ENCODE results near the gene SH2B3. TPM values are rescaled to one million over a fixed set of nuclear protein-coding genes. Genes with fewer than 3 reads are reported as not detected.

SH2B3 gene
- total RNA-seq, 2 experiments from 2014 or later, result 25.8 to 51.3 TPM

DNA sequence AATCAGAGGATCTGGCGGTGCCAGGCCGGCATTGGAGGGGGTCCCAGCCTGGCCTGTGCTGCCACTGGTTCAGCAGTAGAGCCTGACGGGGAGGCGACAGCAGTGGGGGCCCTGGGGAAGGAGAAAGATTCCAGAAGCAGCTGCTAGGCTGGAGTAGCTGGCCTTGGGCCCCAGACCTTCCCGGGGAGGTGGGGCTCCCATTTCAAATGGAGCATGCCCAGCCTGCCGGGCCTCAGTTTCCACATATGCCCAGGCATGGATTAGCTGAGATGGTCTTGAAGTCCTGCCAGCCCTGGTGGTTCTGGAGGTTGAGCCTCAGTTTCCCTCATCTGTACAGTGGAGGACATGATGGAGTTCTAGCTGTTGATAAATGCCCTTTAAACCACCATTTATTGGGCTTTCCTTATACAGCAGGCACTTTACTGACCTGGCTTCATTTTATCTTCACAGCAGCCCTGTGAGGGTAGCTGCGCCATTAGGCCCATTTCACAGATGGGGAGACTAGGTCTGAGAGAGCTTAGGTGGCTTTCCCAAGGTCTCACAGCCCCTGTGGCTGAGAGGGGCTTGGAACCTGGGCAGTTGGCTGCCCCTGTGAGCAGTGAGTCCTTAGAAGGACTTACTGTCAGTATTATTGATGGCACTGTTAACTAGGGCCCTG lies 21.8 kb downstream of the SH2B3 start:
- H3K79me2 ChIP-seq (ENCODE audit: insufficient read depth, low read depth, low read length), result peaks cover 14% of the 10 kb centered on the region
- intact Hi-C loops (cut with micrococcal nuclease; ENCODE audit: unreplicated experiment), result no loop called here
- H3K4me1 ChIP-seq (ENCODE audit: insufficient read depth, low read length, poor library complexity, severe bottlenecking), result peaks cover 37% of the 10 kb centered on the region
- no peak overlapping the region for H3K27ac ChIP-seq (ENCODE audit: low read depth, low read length, poor library complexity, severe bottlenecking)
- no peak overlapping the region for H3K4me2 ChIP-seq (ENCODE audit: low read length)
- H2AFZ ChIP-seq (ENCODE audit: low read length), result no peak overlapping the region
- H3K9me3 ChIP-seq (ENCODE audit: low read length), result no peaks in the 10 kb centered on the region
- CTCF ChIA-PET (ENCODE audit: unreplicated experiment), result interaction anchor here (0.7 kb wide), 1 partner anchor 24 kb away, joined by 3 read pairs; no protein-coding TSS in a partner anchor
- POLR2A ChIA-PET, result interaction anchor here (0.7 kb wide), 1 partner anchor 10 kb away, joined by 3 read pairs; no protein-coding TSS in a partner anchor
- H3K36me3 ChIP-seq (ENCODE audit: insufficient read depth, low read length), result peaks cover 28% of the 10 kb centered on the region
- H4K20me1 ChIP-seq (ENCODE audit: insufficient read depth, low read length), result no peaks in the 10 kb centered on the region
- no TSS peak for BruUV-seq (replicated peaks)
- DNase-seq (ENCODE audit: low spot score), result no peak
- no peak overlapping the region for H3K4me3 ChIP-seq (ENCODE audit: low read depth, low read length, poor library complexity, severe bottlenecking)
- no peaks in the 10 kb centered on the region for H3K9me2 ChIP-seq (ENCODE audit: insufficient read depth, low read length)
- TF ChIP-seq EZH2phosphoT487 (IDR thresholded peaks at IDR 0.05; ENCODE audit: borderline replicate concordance, low read depth, low read length) (no peak), CTCF (conservative IDR thresholded peaks at IDR 0.05; ENCODE audit: low read length) (no peak)

DNA sequence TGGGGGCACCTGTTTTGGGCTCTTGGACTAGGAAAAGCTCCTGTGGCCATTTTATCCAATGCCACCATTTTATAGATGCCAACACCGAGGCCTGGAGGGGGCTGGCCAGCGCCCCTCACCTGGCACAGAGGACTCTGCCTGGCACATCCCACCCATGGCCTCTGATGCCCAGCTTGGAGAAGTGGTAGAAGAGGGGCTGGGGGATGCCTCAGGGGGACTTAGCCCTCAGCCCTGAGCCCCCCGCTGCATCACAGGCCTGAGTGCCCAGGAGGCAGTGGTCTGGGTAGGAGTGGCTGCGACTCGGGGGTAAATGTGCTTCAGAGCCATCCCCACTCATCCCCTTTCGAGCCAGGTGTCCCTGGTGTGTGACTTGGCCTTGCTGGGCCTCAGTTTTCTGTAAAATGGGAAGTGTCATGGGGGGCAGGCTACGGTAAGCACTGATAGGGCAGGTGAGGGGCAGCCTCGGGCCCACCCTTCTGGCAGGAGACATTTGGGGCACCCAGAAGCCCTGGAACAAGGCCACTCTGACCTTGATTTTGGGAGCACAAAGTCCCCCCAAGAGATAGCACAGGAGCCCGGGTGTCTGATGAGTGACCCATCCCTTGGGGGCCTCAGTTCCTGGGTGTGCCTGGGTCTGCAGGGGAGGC lies 22.5 kb downstream of the SH2B3 start:
- TF ChIP-seq EZH2phosphoT487 (IDR thresholded peaks at IDR 0.05; ENCODE audit: borderline replicate concordance, low read depth, low read length), result no peak
- TF ChIP-seq CTCF (conservative IDR thresholded peaks at IDR 0.05; ENCODE audit: low read length), result no peak
- intact Hi-C loops (cut with micrococcal nuclease; ENCODE audit: unreplicated experiment), result no loop called here
- peak overlapping the region; percentile 1 for H3K27ac ChIP-seq (ENCODE audit: low read depth, low read length, poor library complexity, severe bottlenecking)
- no peak overlapping the region for H2AFZ ChIP-seq (ENCODE audit: low read length)
- DNase-seq (ENCODE audit: low spot score), result no peak
- H3K9me3 ChIP-seq (ENCODE audit: low read length), result no peaks in the 10 kb centered on the region
- no TSS peak for BruUV-seq (replicated peaks)
- H3K4me2 ChIP-seq (ENCODE audit: low read length), result peak overlapping the region; percentile 39
- H4K20me1 ChIP-seq (ENCODE audit: insufficient read depth, low read length), result no peaks in the 10 kb centered on the region
- ChIA-PET CTCF (ENCODE audit: unreplicated experiment) (no interaction called here), POLR2A (interaction anchor here (0.6 kb wide), 1 partner anchor 961 kb away, joined by 3 read pairs; no protein-coding TSS in a partner anchor)
- no peak overlapping the region for H3K4me3 ChIP-seq (ENCODE audit: low read depth, low read length, poor library complexity, severe bottlenecking)
- H3K9me2 ChIP-seq (ENCODE audit: insufficient read depth, low read length), result no peaks in the 10 kb centered on the region
- H3K79me2 ChIP-seq (ENCODE audit: insufficient read depth, low read depth, low read length), result peaks cover 15% of the 10 kb centered on the region
- H3K4me1 ChIP-seq (ENCODE audit: insufficient read depth, low read length, poor library complexity, severe bottlenecking), result peaks cover 37% of the 10 kb centered on the region
- H3K36me3 ChIP-seq (ENCODE audit: insufficient read depth, low read length), result peaks cover 31% of the 10 kb centered on the region

DNA sequence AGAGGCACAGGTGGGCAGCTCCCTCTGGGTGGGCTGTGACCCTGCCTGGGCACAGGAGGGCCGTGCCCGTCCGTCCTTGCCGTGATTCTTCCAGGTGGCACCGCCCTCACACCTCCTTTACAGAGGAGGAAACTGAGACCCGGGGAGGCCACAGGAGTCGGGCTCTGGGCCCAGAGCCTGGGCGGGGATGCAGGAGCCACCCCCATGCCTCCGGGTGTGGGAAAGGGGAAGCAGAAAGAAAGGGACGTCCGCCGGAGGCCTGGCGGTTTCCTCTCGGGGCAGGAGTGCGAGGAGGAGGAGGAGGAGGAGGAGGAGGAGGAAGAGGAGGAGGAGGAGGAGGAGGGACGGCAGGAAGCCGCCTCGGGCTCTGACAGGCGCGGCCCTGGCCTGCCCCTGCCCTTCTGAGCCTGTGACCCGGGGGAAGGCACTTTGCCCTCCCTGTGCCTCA lies 23.0 kb downstream of the SH2B3 start:
- peak overlapping the region; percentile 1 for H3K27ac ChIP-seq (ENCODE audit: low read depth, low read length, poor library complexity, severe bottlenecking)
- ChIA-PET POLR2A (interaction anchor here (0.6 kb wide), 1 partner anchor 961 kb away, joined by 3 read pairs; no protein-coding TSS in a partner anchor), CTCF (ENCODE audit: unreplicated experiment) (no interaction called here)
- H3K36me3 ChIP-seq (ENCODE audit: insufficient read depth, low read length), result peaks cover 31% of the 10 kb centered on the region
- no peaks in the 10 kb centered on the region for H3K9me2 ChIP-seq (ENCODE audit: insufficient read depth, low read length)
- no TSS peak for BruUV-seq (replicated peaks)
- TF ChIP-seq CTCF (conservative IDR thresholded peaks at IDR 0.05; ENCODE audit: low read length), result no peak
- TF ChIP-seq EZH2phosphoT487 (IDR thresholded peaks at IDR 0.05; ENCODE audit: borderline replicate concordance, low read depth, low read length), result no peak
- intact Hi-C loops (cut with micrococcal nuclease; ENCODE audit: unreplicated experiment), result no loop called here
- H3K4me2 ChIP-seq (ENCODE audit: low read length), result peak overlapping the region; percentile 39
- H4K20me1 ChIP-seq (ENCODE audit: insufficient read depth, low read length), result no peaks in the 10 kb centered on the region
- peaks cover 21% of the 10 kb centered on the region for H3K79me2 ChIP-seq (ENCODE audit: insufficient read depth, low read depth, low read length)
- no peak overlapping the region for H2AFZ ChIP-seq (ENCODE audit: low read length)
- peaks cover 43% of the 10 kb centered on the region for H3K4me1 ChIP-seq (ENCODE audit: insufficient read depth, low read length, poor library complexity, severe bottlenecking)
- no peak overlapping the region for H3K4me3 ChIP-seq (ENCODE audit: low read depth, low read length, poor library complexity, severe bottlenecking)
- H3K9me3 ChIP-seq (ENCODE audit: low read length), result no peaks in the 10 kb centered on the region
- peak; percentile 30 for DNase-seq (ENCODE audit: low spot score)
